ENCODE results near the gene NAA38.

Gene NAA38

GRCh38 chr17:7882629-7883028 is 25.3 kb upstream of the NAA38 start:
- Histone ChIP-seq H3K79me2 (ENCODE audit: insufficient read depth, low read length) (peaks cover 23% of the 10 kb centered on the region), H4K20me1 (ENCODE audit: insufficient read depth, low read length) (peaks cover under 1% of the 10 kb centered on the region), H3K27me3 (ENCODE audit: insufficient read depth, low read length, poor library complexity) (peaks cover 2% of the 10 kb centered on the region), H3K4me1 (ENCODE audit: insufficient read depth, low read length) (peaks cover 30% of the 10 kb centered on the region), H3K27ac (ENCODE audit: low read length) (no peak overlapping the region), H3K4me3 (ENCODE audit: low read depth in 1 of 2, low read length in 2 of 2) (no peak overlapping the region), H2AFZ (ENCODE audit: low read depth, low read length) (no peak overlapping the region), H3K4me2 (ENCODE audit: insufficient read depth, low read length) (no peak overlapping the region), H3K9me3 (ENCODE audit: insufficient read depth, low read length, severe bottlenecking) (no peaks in the 10 kb centered on the region), H3K36me3 (ENCODE audit: insufficient read depth, low read length) (no peaks in the 10 kb centered on the region; the same call in 1 of the 2 replicates), H3K9ac (ENCODE audit: low read depth, low read length) (no peak overlapping the region)
- TF ChIP-seq CTCF (IDR thresholded peaks at IDR 0.05; ENCODE audit: borderline replicate concordance, extremely low read depth, low read length, poor library complexity, severe bottlenecking) (no peak), EZH2 (IDR thresholded peaks at IDR 0.05; ENCODE audit: borderline replicate concordance, low read depth, low read length, severe bottlenecking) (no peak)
- DNase-seq (no peak), ATAC-seq (ENCODE audit: insufficient read depth, low read depth) (no peak)

- no peak overlapping the region for H3K9ac ChIP-seq (ENCODE audit: low read depth, low read length)
- H3K27me3 ChIP-seq (ENCODE audit: insufficient read depth, low read length, poor library complexity), result peaks cover 2% of the 10 kb centered on the region
- H3K9me3 ChIP-seq (ENCODE audit: insufficient read depth, low read length, severe bottlenecking), result no peaks in the 10 kb centered on the region
- no peaks in the 10 kb centered on the region for H4K20me1 ChIP-seq (ENCODE audit: insufficient read depth, low read length)
- H3K4me1 ChIP-seq (ENCODE audit: insufficient read depth, low read length), result peaks cover 24% of the 10 kb centered on the region
- DNase-seq, result no peak
- no peaks in the 10 kb centered on the region; the same call in 1 of the 2 replicates for H3K36me3 ChIP-seq (ENCODE audit: insufficient read depth, low read length)
- no peak for ATAC-seq (ENCODE audit: insufficient read depth, low read depth)
- no peak overlapping the region for H2AFZ ChIP-seq (ENCODE audit: low read depth, low read length)
- TF ChIP-seq EZH2 (IDR thresholded peaks at IDR 0.05; ENCODE audit: borderline replicate concordance, low read depth, low read length, severe bottlenecking), result no peak
- TF ChIP-seq CTCF (IDR thresholded peaks at IDR 0.05; ENCODE audit: borderline replicate concordance, extremely low read depth, low read length, poor library complexity, severe bottlenecking), result no peak
- peaks cover 20% of the 10 kb centered on the region for H3K79me2 ChIP-seq (ENCODE audit: insufficient read depth, low read length)
- no peak overlapping the region for H3K27ac ChIP-seq (ENCODE audit: low read length)
- no peak overlapping the region for H3K4me2 ChIP-seq (ENCODE audit: insufficient read depth, low read length)
- H3K4me3 ChIP-seq (ENCODE audit: low read depth in 1 of 2, low read length in 2 of 2), result no peak overlapping the region
Measured at GRCh38 chr17:7882068-7882467, 24.7 kb upstream of the NAA38 start.

GRCh38 chr17:7881276-7882054 is 24.1 kb upstream of the NAA38 start:
- no peak overlapping the region for H3K4me2 ChIP-seq (ENCODE audit: insufficient read depth, low read length)

More at GRCh38 chr17:7881276-7882054, 24.1 kb upstream of the NAA38 start:
- no peak overlapping the region for H2AFZ ChIP-seq (ENCODE audit: low read depth, low read length)
- no peak for DNase-seq
- no peaks in the 10 kb centered on the region for H3K9me3 ChIP-seq (ENCODE audit: insufficient read depth, low read length, severe bottlenecking)
- H3K27ac ChIP-seq (ENCODE audit: low read length), result no peak overlapping the region
- H3K27me3 ChIP-seq (ENCODE audit: insufficient read depth, low read length, poor library complexity), result peaks cover 2% of the 10 kb centered on the region
- ATAC-seq (ENCODE audit: insufficient read depth, low read depth), result no peak
- no peak overlapping the region for H3K9ac ChIP-seq (ENCODE audit: low read depth, low read length)
- peaks cover 15% of the 10 kb centered on the region for H3K79me2 ChIP-seq (ENCODE audit: insufficient read depth, low read length)
- TF ChIP-seq EZH2 (IDR thresholded peaks at IDR 0.05; ENCODE audit: borderline replicate concordance, low read depth, low read length, severe bottlenecking), result no peak
- TF ChIP-seq CTCF (IDR thresholded peaks at IDR 0.05; ENCODE audit: borderline replicate concordance, extremely low read depth, low read length, poor library complexity, severe bottlenecking), result no peak
- H3K4me1 ChIP-seq (ENCODE audit: insufficient read depth, low read length), result peaks cover 18% of the 10 kb centered on the region
- H4K20me1 ChIP-seq (ENCODE audit: insufficient read depth, low read length), result no peaks in the 10 kb centered on the region
- no peak overlapping the region for H3K4me3 ChIP-seq (ENCODE audit: low read depth in 1 of 2, low read length in 2 of 2)
- no peaks in the 10 kb centered on the region; the same call in 1 of the 2 replicates for H3K36me3 ChIP-seq (ENCODE audit: insufficient read depth, low read length)
